ENCODE data around the gene CAPN12. TPM values are rescaled to one million over a fixed set of nuclear protein-coding genes. Genes with fewer than 3 reads are reported as not detected.
"Not testable (repeated sequence)": the region's sequence is repeated elsewhere in the genome, so short reads cannot be mapped to it uniquely, and the experiment has no call there.

CAPN12 gene
- polyA plus RNA-seq, 2 of the 4 experiments (the other 2 are of a cell fraction) = 10.0 to 11.7 TPM

- no peak for TF ChIP-seq EP300 (IDR thresholded peaks at IDR 0.05)
- TF ChIP-seq HOXB5 (CRISPR knock-in tag; IDR thresholded peaks at IDR 0.05) = no peak
- TF ChIP-seq NFE2L2 (conservative IDR thresholded peaks at IDR 0.05; ENCODE audit: low read length) = no peak
- no peak for TF ChIP-seq CHD2 (IDR thresholded peaks at IDR 0.05; ENCODE audit: low read length, partially characterized antibody)
- TF ChIP-seq CBX2 (IDR thresholded peaks at IDR 0.05; ENCODE audit: borderline replicate concordance, low read depth) = no peak
- TF ChIP-seq TFCP2L1 (CRISPR knock-in tag; IDR thresholded peaks at IDR 0.05) = no peak
- no peak for TF ChIP-seq RARB (CRISPR knock-in tag; IDR thresholded peaks at IDR 0.05)
- TF ChIP-seq SMC3 (IDR thresholded peaks at IDR 0.05) = no peak
- TF ChIP-seq HEYL (CRISPR knock-in tag; IDR thresholded peaks at IDR 0.05) = no peak
- no peak for TF ChIP-seq E2F6 (IDR thresholded peaks at IDR 0.05; ENCODE audit: borderline replicate concordance, low read depth)
- no peak for TF ChIP-seq HMGXB4 (CRISPR knock-in tag; IDR thresholded peaks at IDR 0.05; ENCODE audit: borderline replicate concordance)
- TF ChIP-seq GATA3 (IDR thresholded peaks at IDR 0.05; ENCODE audit: borderline replicate concordance) = no peak
- no peak for TF ChIP-seq BCL3 (IDR thresholded peaks at IDR 0.05)
- no peak for TF ChIP-seq HDAC2 (IDR thresholded peaks at IDR 0.05)
- 79% methylated on average over 10 of the region's 10 CpGs for WGBS (ENCODE audit: missing lambda C conversion rate)
- no peak for FAIRE-seq
These were observed 15.3 kb upstream of the CAPN12 start for GRCh38 chr19:38759590-38760003.

GRCh38 chr19:38754196-38754595 is 9.9 kb upstream of the CAPN12 start:
- H3K27ac ChIP-seq; H3K4me2 ChIP-seq; ATAC-seq; H3K4me1 ChIP-seq; FAIRE-seq; H3K9me3 ChIP-seq; H3K4me3 ChIP-seq; POLR2A ChIA-PET; DNase-seq (ENCODE audit: low read depth in 1 of 2, low spot score in 1 of 2): not testable (repeated sequence)
- CTCF ChIA-PET = interaction anchor here (1.4 kb wide), 1 partner anchor 10 kb away, joined by 3 read pairs; the partner anchor contains the start of gene CAPN12
- 18% methylated on average over 2 of the region's 2 CpGs for WGBS (ENCODE audit: missing lambda C conversion rate)

More at GRCh38 chr19:38759590-38760003, 15.3 kb upstream of the CAPN12 start:
- ChIA-PET CTCF (interaction anchor here (2.5 kb wide), 1 partner anchor 10 kb away, joined by 17 read pairs; no protein-coding TSS in a partner anchor), POLR2A (no interaction called here)
- Histone ChIP-seq H3K9me3 (no peaks in the 10 kb centered on the region), H3K4me1 (peaks cover 16% of the 10 kb centered on the region), H3K4me2 (no peak overlapping the region), H3K4me3 (no peak overlapping the region), H3K27ac (0 out of 6 replicates have a peak overlapping the region, but pooled peaks of 1 of the 2 experiments have one; percentile 4)
- DNase-seq (ENCODE audit: low read depth in 1 of 2, low spot score in 1 of 2) = no peak
- ATAC-seq = peak in 1 of 2 experiments; percentile 24; a peak in 1 of 6 replicates

GRCh38 chr19:38753783-38754182 is 9.5 kb upstream of the CAPN12 start:
- H3K4me2 ChIP-seq; H3K4me1 ChIP-seq; DNase-seq (ENCODE audit: low read depth in 1 of 2, low spot score in 1 of 2); H3K4me3 ChIP-seq; FAIRE-seq; POLR2A ChIA-PET; H3K27ac ChIP-seq; ATAC-seq; H3K9me3 ChIP-seq: not testable (repeated sequence)
- CTCF ChIA-PET = interaction anchor here (1.4 kb wide), 1 partner anchor 9 kb away, joined by 3 read pairs; the partner anchor contains the start of gene CAPN12
- 76% methylated on average over 3 of the region's 3 CpGs for WGBS (ENCODE audit: missing lambda C conversion rate)

- WGBS (ENCODE audit: missing lambda C conversion rate) = 87% methylated on average over 7 of the region's 7 CpGs
- ATAC-seq = peak; percentile 17 to 37; a peak in 4 of 6 replicates
- FAIRE-seq = peak; percentile 70
- no peak overlapping the region for H3K27ac ChIP-seq
- H3K4me1 ChIP-seq = peaks cover 4% of the 10 kb centered on the region; the same call in 1 of the 3 replicates
- no peak overlapping the region for H3K4me3 ChIP-seq
- no peaks in the 10 kb centered on the region for H3K9me3 ChIP-seq
- DNase-seq (ENCODE audit: low read depth in 1 of 2, low spot score in 1 of 2) = no peak
- CTCF ChIA-PET = interaction anchor here (0.8 to 2.1 kb wide), 6 partner anchors 10 to 185 kb away, joined by 3 to 9 read pairs (median 3); partner anchors contain the start of genes MRPS12 and SARS2
- TF ChIP-seq MAX (IDR thresholded peaks at IDR 0.05) (no peak), CBX8 (IDR thresholded peaks at IDR 0.05) (no peak), HEYL (CRISPR knock-in tag; IDR thresholded peaks at IDR 0.05) (no peak), ATOH8 (CRISPR knock-in tag; IDR thresholded peaks at IDR 0.05; ENCODE audit: low read depth) (no peak), TP53 (CRISPR knock-in tag; IDR thresholded peaks at IDR 0.05) (no peak), TFCP2L1 (CRISPR knock-in tag; IDR thresholded peaks at IDR 0.05) (no peak), REST (IDR thresholded peaks at IDR 0.05) (no peak), RARB (CRISPR knock-in tag; IDR thresholded peaks at IDR 0.05) (no peak), ESRRA (IDR thresholded peaks at IDR 0.05; ENCODE audit: borderline replicate concordance, low read length) (no peak), RFX5 (IDR thresholded peaks at IDR 0.05) (no peak)
- POLR2A ChIA-PET = no interaction called here
- H3K4me2 ChIP-seq = no peak overlapping the region
These were observed 1.0 kb upstream of the CAPN12 start for GRCh38 chr19:38745316-38745715.
